ENCODE measurements around the gene SEMA3A.

DNA sequence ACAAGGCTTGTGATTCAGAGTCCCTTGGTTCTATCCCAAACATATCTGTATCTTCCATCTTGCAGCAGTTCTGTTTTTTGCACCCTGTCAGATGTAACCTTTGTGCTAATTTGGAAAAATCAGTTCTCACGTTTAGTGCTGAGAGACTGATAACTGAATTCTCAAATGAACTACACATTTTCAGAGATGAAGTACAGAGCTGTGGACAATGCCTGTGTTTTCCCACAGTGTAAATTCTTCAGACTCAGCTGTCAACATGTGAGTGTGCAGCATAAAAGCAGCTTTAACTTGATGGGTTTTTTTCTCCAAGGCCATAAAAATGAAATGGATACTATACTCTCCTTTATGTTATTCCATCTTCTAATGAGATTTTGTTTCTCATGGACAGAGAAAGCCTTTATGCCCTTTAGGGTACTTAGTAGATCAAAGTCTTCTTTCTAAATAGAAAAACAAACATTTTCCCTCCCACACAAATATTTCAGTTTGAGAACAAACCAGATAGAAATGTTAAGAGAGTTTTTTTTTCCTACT lies 150.9 kb downstream of the SEMA3A start:
- TF ChIP-seq, protein P1, sequence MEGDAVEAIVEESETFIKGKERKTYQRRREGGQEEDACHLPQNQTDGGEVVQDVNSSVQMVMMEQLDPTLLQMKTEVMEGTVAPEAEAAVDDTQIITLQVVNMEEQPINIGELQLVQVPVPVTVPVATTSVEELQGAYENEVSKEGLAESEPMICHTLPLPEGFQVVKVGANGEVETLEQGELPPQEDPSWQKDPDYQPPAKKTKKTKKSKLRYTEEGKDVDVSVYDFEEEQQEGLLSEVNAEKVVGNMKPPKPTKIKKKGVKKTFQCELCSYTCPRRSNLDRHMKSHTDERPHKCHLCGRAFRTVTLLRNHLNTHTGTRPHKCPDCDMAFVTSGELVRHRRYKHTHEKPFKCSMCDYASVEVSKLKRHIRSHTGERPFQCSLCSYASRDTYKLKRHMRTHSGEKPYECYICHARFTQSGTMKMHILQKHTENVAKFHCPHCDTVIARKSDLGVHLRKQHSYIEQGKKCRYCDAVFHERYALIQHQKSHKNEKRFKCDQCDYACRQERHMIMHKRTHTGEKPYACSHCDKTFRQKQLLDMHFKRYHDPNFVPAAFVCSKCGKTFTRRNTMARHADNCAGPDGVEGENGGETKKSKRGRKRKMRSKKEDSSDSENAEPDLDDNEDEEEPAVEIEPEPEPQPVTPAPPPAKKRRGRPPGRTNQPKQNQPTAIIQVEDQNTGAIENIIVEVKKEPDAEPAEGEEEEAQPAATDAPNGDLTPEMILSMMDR (conservative IDR thresholded peaks at IDR 0.05 in 1 of 2, IDR thresholded peaks at IDR 0.05 in 1 of 2; ENCODE audit: low read depth in 1 of 2, low read length in 2 of 2), result no peak
- TF ChIP-seq EZH2 (IDR thresholded peaks at IDR 0.05; ENCODE audit: low read length, missing control alignments), result no peak
